ENCODE results near the gene CCDC81.

The CCDC81 gene

DNA sequence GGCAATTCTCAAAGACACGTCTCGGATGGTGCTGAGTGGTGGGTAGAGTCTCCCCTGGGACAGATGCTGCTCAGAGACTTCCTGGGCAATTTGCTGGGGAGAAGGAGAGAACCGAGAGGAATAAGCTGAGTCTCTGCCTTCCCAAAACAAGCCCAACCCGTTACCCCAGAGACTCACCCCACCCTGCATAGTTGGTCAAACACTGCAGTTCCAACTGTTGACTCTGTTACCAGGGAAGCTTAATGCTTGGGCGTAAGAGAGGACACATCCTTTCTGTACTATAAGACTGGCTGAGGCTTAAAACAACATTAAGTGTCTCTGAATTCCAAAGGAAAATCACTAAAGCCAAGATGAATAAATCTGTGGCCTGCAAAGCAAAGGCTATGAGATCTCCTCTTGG lies 68.1 kb downstream of the CCDC81 start:
- no peak for FAIRE-seq

DNA sequence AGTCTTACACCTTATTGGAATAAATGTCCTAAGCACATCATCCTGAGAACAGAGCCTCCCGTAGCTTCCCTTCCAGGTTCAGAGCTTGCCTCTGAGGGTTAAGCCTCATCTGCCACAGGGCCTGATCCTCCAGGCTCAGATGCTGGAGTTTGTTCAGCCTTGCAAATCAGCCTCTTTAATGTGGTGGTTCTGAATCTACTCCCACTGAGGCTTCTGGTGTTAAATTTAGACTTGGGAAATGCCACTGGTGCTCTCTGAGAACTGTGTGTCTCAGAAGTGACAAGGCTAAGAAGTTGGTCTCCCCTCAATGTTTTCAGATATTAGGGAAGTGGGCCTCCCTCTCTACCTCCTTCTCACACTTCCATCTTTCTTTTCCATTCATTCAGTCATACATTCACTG lies 68.7 kb downstream of the CCDC81 start:
- FAIRE-seq = no peak

DNA sequence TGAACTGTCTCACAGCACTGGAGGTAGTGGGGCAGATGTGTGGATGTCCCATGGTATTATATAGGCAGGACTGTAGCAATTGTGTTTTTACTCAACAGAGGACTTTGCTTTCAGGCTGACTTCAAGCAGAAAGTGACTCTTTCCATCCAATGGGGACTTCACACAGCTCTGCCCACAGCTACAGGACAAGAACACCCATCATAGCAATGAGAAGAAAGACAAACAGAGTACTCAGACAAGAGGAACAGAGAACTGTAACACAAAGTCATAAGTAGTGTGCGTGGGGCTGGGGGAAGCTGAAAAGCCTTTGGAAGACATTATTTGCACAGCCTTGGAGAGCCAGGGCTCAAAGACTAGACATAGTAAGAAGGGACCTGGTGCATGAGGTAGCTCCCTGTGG lies 70.3 kb downstream of the CCDC81 start:
- FAIRE-seq = no peak

DNA sequence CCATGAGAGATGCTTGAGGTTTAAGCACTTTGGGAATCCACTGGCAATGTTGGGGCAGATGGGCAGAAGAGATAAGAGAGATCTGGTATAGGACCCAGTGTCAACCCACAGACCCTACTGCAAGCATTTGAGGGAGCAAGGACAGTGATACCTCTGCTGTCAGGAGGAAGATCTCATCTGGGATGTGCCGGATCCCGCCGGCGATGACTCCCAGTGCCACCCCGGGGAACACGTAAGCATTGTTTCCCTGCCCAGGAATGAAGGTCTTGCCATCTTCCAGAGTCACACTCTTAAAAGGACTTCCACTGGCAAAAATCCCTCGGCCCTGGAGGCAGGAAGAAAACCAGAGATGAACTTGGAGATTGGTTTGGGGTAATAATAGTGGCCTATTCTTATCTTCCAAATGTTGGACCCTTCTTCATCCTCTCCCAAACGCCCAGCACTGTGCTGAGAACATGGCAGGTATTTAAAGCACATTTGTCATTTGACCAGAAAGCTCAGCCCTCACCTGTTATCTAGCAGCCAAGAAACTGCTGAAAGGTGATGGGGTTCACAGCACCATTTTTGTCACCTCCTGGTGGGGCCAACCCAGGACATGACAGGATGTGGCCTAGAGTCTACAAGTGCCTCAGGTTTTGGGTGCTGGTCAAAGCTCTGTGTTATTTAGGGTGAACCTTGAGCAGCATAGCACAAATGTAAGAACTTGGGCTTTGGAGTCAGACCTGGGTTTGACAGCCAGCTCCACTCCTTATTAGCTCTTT lies 71.7 kb downstream of the CCDC81 start:
- no peak for FAIRE-seq

DNA sequence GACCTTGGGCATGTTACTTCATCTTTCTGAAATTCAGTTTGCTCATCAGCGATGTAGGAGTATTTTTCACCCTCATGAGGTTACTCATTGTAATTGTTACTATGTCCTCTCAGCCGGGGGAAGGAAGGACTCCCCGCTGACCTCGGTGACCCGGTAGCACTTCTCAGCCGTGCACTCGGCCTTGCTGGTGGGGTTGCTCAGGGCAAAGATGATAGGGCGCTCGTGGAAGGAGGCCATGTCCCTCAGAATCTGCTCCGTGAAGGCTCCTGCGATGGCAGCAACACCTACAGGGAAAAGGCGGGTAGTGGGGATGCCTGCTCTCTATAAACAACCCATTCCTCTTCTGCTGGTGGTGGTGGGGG lies 72.2 kb downstream of the CCDC81 start:
- no peak for FAIRE-seq

DNA sequence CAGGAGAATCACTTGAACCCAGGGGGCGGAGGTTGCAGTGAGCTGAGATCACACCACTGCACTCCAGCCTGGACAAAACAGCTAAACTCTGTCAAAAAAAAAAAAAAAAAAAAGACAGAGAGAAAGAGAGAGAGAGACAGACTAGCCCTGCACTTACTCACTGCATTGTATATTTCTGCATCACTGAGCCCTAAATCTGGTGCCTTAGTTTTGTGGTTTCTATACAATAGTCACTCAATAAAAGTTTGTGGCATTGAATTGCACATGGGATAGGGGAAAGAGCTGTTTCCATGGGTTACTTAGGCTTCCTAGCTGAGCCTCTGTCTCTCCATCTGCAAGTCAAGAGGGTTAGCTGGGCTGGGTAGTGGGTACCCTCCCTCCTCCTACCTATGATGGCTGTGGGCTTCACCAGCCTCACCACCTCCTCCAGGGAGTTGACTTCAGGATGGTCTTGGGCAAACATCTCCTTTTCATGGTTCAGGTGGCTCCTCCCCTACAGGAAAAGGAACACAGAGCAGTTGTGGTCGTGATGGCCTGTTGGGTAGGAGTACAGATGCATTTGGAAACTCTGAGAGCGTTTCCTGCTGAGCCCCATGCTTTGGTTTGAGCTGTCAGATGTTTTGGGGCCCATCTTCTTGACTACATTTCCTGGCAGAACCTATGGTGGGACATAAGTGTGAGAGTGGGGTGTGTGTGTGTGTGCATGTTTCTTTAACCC lies 73.2 kb downstream of the CCDC81 start:
- no peak for FAIRE-seq

DNA sequence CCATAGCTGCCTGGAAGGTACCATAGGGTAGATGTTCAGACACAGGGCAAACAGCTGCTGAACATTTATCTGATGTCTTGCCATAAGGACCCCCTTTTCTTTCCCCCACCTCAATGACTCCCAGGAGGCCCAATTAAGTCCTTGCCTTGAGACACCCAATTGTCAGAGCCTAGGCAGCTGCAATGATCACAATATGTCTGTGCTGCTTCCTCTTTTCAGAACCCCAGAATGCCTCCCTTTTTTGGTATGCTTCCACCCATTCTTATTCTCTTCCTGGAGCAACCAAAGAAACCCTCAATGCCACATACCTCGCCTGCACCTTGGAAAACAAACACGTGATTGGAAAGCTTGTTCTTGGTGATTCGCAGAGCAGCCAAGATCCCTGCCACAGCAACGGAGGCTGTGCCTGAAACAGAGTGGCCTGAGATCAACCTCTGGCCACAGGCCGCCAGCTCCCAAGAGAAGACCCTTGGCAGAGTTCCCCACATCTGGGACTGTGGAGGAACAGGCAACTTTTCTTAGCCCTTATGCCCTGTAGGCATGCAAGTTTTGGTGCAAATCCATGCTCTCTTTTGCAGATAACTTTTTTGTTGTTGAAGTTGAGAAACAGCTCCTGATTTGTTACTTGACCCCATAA lies 75.4 kb downstream of the CCDC81 start:
- FAIRE-seq = no peak

DNA sequence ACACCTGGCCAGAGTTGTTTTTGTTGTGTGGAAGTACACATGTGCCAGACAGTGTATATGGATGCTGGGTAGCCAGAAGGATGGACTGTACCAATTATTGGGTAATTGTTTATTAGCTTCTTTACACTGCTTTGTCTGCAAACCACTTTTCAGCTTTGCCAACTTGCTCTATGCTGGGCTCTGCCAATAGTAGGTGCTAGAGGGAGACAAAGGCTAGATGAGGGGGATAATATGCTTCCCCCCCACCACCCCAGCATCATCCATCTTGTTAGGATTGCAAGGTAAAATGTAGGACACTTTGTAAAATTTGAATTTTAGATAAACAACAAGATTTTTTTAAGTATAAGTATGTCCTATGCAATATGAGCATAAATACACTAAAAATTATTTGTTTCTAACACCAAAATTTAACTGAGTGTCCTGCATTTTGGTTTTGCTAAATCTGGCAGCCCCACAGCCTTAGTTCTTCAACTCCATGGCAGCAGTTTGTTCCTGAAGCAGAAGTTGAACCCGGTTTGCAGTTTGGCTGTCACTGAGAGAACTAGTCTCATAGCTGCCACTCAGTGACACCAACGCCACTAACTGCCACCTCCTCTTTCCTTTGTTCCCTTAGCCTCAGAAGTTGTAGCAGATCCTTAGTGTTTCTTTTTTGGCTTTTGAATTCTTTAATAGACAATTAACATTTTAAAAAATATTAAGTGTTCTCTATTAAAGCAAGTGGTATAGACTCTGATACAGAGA lies 78.8 kb downstream of the CCDC81 start:
- no peak for FAIRE-seq

DNA sequence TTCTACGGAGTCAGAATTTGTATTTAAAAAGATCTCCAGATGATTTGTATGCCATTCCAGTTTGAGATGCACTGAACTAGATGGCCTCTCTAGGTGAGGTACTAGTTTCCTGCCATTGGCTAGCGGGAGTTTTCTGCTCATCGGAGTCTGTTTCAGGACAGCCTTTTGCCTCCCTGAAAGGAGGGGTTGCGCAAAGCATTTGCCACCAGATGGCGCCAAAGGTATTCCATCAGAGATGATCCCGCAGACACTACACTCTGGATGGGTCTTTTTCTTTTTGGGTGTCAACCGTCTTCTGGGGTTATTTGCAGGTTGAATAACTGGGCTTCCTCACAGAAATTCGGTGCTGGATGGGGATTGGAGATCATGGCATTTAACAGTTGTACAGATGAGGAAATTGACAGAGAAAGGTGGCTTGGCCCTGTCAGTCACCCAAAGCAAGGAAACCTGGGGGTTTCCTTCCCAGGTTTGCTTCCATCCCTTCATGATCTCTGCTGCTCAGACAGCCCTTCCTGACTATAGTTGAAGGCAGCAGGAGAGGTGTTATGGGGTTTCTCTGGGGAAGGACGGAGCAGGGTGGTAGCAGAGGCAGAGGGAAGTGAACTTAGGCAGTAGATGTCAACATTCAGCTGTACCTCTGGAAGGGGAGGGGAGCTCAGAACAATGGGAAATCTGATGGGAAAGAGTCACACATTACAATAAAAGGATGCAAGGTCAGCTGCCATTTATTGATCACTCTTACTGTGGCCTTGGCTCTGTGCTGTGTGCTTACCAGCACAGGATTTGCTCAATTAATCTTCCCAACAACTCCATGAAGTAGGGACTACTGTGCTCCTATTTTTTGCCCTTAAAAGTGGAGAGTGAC lies 81.6 kb downstream of the CCDC81 start:
- FAIRE-seq = no peak

DNA sequence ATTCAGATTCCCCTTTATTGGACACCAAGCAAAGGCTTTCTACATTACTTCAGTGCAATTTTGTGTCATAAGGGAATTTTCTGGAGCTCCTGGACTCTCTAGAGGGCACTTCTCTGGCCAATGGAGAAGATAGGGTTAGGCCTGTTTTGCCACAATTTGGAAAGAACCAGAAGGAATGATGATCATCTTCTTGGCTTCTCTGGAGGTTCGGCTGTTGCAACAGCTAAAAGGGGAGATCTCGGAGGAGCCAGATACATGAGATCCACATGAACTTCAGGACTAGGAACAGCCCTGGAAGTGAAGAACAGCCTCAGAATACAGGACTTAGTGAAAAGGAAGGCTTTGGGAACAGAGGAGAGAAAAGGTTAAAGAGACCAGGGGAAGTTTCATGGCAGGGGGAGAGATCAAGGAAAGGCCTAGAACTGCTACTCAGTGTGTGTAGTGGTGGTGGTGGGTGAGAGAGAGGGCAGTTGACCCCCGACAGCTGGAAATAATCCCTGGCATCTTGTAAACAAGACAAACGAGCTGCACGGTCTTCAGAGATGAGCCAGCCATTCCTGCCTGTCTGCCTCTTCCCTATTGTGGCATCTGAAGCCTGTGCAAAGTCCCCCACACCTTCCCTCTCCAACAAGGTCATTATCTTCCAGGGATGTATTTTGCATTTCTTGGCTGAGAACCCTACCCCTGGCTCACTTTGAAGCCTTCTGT lies 83.8 kb downstream of the CCDC81 start:
- no peak for FAIRE-seq

DNA sequence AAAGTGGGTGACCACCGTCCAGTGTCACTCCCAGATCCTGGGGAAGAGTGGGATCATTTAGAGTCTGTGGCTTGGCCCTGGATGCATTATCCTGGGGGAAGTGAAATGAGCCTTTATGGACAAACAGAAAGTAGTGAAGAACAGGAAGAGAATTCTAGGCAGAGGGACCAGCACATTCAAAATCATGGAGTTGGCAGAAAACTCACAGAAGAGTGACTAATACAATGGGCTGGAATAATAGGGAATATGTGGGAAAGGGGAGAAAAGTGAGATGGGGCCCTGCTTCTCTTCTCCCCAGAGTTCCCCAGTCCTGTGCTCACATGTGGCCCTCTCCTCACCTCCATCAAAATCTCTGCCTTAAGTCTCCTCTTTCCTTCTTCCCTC lies 84.3 kb downstream of the CCDC81 start:
- FAIRE-seq = no peak

DNA sequence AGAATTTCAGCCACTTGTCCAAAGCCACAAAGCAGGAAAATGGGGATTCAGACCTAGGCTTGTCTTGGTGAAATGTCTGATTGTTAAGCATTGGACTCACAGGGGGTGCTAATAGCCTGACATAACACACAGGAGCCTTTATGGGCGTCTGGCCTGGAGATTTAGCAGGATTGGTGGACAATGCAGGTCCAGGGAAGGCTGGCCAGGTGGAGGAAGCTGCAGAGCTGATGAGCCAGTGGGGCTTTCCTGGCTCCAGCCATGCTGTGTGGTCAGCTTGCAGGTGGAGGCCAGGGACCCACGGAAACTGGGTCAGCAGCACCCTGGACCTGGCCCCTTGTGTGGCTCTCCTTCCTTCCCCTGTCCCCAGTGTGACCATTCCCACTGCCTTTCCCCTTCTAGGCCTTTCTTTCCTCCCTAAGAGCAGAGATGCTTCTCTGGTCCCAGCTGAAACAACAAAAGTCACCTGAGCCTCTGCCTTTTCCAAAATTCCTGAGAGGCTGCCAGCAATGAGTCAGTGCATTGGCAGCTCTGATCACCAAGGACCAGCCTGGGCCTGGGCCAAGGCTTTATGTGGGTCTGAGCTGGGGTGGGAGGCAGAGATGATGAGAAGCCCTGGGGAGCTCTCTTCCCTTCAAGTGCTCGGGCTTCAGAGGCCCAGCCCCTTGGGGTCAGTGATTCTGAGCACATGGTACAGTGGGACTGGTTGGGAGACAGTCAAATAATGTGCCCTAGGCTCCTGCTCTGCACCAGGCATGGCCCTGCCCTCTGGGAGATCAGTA lies 85.2 kb downstream of the CCDC81 start:
- FAIRE-seq = no peak

DNA sequence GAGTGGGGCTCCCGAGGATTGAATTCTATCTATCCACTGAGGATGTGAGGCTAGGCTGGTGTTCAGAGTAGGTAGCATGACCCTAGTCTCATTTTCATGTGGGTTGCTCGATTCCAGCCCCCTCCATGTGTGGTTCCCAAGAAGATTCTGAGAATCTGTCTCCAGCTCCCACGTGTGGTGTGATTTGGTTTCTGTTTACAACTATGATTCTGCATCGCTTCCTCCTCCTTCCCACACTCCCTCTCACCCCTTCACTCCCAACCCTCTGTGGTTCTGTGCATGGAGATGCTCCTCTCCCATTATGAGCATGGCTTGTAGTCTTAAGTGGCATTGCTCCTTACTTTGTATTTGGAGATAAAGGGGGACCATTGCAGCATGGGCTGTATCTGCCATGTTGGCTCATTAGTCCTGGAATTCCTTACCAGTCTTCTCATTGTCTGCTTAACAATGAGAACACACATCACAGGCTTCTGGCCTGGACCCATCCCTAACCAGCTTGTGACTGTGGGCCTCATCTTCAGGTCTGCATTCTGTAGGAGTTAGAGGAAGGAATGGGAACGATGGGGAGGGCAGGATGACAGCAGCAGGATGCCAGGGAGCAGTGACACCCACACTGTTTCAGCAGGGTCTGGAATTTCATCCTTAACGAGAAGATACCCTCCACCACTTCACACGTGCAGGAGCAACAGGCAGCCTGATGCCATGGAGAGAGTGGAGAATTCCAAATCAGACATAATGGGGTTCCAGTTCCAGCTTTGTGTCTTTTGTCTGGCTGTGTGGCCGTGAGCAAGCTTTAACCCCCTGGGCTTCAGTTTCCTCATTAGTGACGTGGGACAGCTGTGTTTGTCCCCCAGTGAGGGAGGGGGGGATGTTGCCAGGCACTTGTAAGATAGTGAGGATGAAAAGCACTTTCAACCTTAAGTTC lies 86.0 kb downstream of the CCDC81 start:
- FAIRE-seq = no peak

DNA sequence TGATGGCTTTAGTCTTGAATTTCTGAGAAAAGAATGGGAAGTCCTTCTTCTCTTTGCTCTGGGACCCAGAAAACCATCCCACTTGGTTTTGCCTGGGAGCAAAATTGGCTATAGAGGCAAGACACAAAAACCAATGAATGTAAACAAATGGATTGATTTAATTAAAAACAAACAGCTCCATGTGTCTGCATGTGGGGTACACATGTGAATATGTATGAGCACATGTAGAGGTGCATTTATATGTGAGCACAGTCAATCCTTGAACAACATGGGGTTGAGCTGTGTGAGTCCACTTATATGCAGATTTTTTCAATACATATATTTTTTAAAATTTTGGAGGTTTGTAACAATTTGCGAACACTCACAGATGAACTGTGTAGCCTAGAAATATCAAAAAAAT lies 87.2 kb downstream of the CCDC81 start:
- no peak for FAIRE-seq

DNA sequence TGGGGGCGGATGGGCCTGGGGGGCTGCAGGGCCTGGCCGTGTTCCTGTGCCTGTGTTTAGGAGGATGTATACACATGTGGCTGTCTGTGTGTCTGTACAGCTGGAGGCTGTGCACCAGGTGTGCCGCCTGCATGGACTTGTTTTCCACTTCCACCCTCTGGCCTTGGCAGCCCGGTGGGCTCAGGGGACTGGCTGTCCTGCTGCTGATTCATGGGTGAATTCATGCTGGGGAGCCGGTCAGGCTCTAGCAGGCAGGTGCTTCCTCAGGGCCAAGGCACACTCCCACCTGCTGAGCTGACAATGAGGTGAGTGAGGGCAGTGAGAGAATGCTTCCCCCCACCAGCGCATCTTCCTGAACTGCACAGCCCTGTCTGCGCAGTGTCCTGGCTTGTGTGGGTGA lies 88.4 kb downstream of the CCDC81 start:
- no peak for FAIRE-seq

DNA sequence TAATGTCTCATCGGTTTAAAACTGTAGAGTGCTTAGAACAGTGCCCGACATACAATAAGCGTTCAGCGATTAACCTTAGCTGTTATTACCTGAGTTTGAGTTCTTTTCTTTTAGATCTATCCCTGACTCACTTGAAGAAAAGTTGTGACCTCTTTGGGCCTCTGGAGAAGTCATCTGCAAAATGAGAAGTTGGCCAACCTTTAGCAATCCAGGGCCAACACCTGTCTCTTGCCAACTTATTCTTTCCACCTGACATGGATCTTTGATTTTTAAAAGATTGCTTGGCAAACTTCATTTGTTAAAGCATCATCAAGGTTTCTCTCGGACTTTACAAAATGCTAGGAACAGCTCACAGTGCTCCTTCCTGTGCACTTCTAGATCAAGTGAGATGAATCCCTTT lies 89.3 kb downstream of the CCDC81 start:
- FAIRE-seq = no peak

DNA sequence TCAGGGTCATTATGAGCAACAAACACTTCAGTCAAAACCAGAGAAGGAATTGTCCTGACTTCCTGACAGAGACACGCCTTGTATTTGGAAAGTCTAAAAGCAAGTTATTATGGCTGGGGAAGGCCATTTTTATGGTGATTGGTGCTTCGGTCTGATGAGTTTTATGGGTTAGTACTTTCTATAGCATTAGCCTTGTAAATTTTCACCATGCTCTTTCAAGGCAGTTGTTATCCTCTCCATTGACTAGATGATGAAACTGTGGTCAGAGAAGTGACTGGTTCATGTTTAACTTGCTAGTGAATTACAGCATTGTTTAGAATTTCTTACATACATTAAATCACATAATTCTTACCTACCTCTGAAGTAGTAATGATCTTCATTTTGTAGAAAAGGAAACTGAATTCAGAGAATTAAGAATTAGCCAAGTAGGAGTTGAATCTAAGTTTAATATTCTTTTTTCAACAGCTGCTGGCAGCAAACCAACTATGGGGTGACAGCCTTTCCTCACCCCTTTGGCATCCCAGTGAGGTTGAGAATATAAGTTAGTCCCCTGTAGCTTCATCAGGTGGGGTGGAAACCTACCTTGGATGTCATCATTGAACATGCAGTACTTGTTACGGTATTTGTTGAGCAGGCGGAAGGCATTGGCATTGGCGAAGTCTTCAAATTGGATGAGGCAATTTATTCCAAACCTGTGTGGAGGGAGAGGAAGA lies 90.0 kb downstream of the CCDC81 start:
- FAIRE-seq = no peak

DNA sequence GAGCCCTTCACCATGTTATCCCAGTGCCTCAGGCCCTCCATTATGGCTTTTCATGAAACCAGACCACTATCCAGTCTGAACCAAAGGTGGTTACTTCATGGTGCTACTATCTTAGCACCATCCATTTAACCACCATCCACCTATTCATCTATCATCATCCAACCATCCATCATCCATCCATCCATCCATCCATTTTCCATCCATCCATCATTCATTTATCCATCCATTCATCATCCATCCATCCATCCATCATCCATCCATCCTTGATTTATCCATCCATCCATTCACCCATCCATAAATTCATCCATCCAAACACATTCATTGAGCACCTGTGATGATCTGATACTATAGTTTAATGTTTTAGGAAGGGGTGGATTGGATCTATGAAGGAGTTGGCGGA lies 93.5 kb downstream of the CCDC81 start:
- no peak for FAIRE-seq

Data from G401.6 (cell line).